GM23338 (cell line): ENCODE results near the gene EP400.

Experiments used
- EZH2 ChIP-seq: fragments of 200-600 bp; sonication (generic); IDR thresholded peaks from one replicate; pipeline ENCODE4 v1.8.0; 2017; ENCODE audit warnings: antibody characterized with exemption, mild to moderate bottlenecking, low read depth; ENCODE audit not compliant: unreplicated experiment
- POLR2AphosphoS5 ChIP-seq: IDR thresholded peaks from 2 replicates; pipeline ENCODE4 v1.6.1; 2016; ENCODE audit warnings: antibody characterized with exemption, low read depth
- TF ChIP-seq, protein P1 (sequence below): IDR thresholded peaks from one replicate; pipeline ENCODE4 v1.6.1; 2018; ENCODE audit warnings: antibody characterized with exemption; ENCODE audit not compliant: unreplicated experiment

DNA sequence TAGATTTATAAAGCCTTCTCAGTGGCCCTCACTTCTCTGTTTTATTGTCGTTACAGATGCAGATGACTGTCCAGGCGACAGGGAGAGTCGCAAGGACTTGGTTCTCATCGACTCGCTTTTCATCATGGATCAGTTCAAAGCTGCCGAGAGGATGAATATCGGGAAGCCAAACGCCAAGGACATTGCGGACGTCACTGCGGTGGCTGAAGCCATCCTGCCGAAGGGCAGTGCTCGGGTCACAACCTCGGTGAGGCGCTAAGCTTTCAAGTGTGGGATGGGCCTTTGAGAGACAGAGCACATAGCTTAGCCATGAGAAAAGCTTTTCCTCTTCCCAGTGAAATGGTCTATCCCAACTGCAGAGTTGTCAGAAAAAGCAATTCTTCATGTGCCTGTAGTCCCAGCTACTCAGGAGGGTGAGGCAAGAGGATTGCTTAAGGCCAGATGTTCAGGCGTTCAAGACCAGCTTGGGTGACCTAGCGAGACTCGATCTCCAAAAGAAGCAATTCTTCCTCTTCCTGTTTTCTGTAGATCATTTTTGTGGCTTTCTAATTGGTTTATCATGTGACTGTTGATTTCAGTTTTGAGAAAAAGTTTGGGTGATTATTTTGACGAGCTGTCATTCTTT, 56.4 kb downstream of the EP400 start:
- no peak for TF ChIP-seq POLR2AphosphoS5
- no peak for TF ChIP-seq EZH2
- TF ChIP-seq, protein P1, sequence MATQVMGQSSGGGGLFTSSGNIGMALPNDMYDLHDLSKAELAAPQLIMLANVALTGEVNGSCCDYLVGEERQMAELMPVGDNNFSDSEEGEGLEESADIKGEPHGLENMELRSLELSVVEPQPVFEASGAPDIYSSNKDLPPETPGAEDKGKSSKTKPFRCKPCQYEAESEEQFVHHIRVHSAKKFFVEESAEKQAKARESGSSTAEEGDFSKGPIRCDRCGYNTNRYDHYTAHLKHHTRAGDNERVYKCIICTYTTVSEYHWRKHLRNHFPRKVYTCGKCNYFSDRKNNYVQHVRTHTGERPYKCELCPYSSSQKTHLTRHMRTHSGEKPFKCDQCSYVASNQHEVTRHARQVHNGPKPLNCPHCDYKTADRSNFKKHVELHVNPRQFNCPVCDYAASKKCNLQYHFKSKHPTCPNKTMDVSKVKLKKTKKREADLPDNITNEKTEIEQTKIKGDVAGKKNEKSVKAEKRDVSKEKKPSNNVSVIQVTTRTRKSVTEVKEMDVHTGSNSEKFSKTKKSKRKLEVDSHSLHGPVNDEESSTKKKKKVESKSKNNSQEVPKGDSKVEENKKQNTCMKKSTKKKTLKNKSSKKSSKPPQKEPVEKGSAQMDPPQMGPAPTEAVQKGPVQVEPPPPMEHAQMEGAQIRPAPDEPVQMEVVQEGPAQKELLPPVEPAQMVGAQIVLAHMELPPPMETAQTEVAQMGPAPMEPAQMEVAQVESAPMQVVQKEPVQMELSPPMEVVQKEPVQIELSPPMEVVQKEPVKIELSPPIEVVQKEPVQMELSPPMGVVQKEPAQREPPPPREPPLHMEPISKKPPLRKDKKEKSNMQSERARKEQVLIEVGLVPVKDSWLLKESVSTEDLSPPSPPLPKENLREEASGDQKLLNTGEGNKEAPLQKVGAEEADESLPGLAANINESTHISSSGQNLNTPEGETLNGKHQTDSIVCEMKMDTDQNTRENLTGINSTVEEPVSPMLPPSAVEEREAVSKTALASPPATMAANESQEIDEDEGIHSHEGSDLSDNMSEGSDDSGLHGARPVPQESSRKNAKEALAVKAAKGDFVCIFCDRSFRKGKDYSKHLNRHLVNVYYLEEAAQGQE = no peak
